HEK293 (cell line): ENCODE measurements around the gene PARD3.

Source experiments
- CTCF ChIA-PET: fragments of 350-600 bp; formaldehyde crosslinking; extraction: SDS; loops from one replicate; lab custom pipeline; 2021; ENCODE audit warnings: antibody characterized with exemption; lab: Yijun Ruan, JAX
- POLR2A ChIA-PET: fragments of 300-600 bp; formaldehyde crosslinking; extraction: SDS; loops from one replicate; lab custom pipeline; 2020; ENCODE audit warnings: antibody characterized with exemption, inconsistent platforms; lab: Yijun Ruan, JAX
- H3K27ac ChIP-seq: fragments of 200-500 bp; sonication (Bioruptor generic); 2 replicates; pipeline ENCODE4 v1.5.1; 2014; ENCODE audit warnings: low read depth, low read length, control low read depth, inconsistent platforms; ENCODE audit errors: extremely low read depth
- H3K36me3 ChIP-seq, 2 experiments: fragments of 200-500 bp in 1 of 2; sonication (Bioruptor generic) in 1 of 2; 1 replicate in 1 of 2; 2 replicates in 1 of 2; pipeline ENCODE4 v1.5.1; 2014 to 2017; ENCODE audit warnings: inconsistent platforms in 2 of 2, low read length in 2 of 2; ENCODE audit not compliant: control insufficient read depth in 2 of 2, insufficient read depth in 1 of 2
- H3K4me1 ChIP-seq: fragments of 200-500 bp; sonication (Bioruptor generic); 2 replicates; pipeline ENCODE4 v1.5.1; 2014; ENCODE audit warnings: mild to moderate bottlenecking, low read length, inconsistent platforms; ENCODE audit not compliant: control insufficient read depth, insufficient read depth
- H3K4me3 ChIP-seq: 2 replicates; pipeline ENCODE4 v1.5.1; 2011; ENCODE audit warnings: low read depth, mild to moderate bottlenecking, control low read depth, low read length, moderate library complexity
- H3K9me3 ChIP-seq: fragments of 200-500 bp; sonication (Bioruptor generic); 2 replicates; pipeline ENCODE4 v1.5.1; 2014; ENCODE audit warnings: low read depth, low read length, inconsistent platforms; ENCODE audit not compliant: control insufficient read depth, insufficient read depth
- MYNN ChIP-seq: fragments of 450-650 bp; formaldehyde crosslinking; IDR thresholded peaks from 2 replicates; pipeline ENCODE4 v1.5.1; 2016; ENCODE audit warnings: missing biosample characterization, missing genetic modification characterization, borderline replicate concordance
- SCRT1 ChIP-seq: fragments of 450-650 bp; formaldehyde crosslinking; IDR thresholded peaks from 2 replicates; pipeline ENCODE4 v1.5.1; 2016; ENCODE audit warnings: missing biosample characterization, missing genetic modification characterization, borderline replicate concordance
- SCRT2 ChIP-seq: fragments of 450-650 bp; formaldehyde crosslinking; IDR thresholded peaks from 2 replicates; pipeline ENCODE4 v1.5.1; 2016; ENCODE audit warnings: missing biosample characterization, missing genetic modification characterization
- ZBTB20 ChIP-seq: fragments of 450-650 bp; formaldehyde crosslinking; IDR thresholded peaks from 2 replicates; pipeline ENCODE4 v1.5.1; 2016; ENCODE audit warnings: missing biosample characterization, missing genetic modification characterization
- ZNF132 ChIP-seq: fragments of 450-650 bp; formaldehyde crosslinking; IDR thresholded peaks from 2 replicates; pipeline ENCODE4 v1.5.1; 2017; ENCODE audit warnings: missing biosample characterization, missing genetic modification characterization, borderline replicate concordance
- ZNF174 ChIP-seq: fragments of 450-650 bp; formaldehyde crosslinking; IDR thresholded peaks from 2 replicates; pipeline ENCODE4 v1.5.0; 2017; ENCODE audit warnings: missing biosample characterization, mild to moderate bottlenecking, missing genetic modification characterization
- ZNF202 ChIP-seq: fragments of 450-650 bp; formaldehyde crosslinking; IDR thresholded peaks from 2 replicates; pipeline ENCODE4 v1.5.1; 2016; ENCODE audit warnings: missing biosample characterization, missing genetic modification characterization, borderline replicate concordance
- ZNF248 ChIP-seq: fragments of 450-650 bp; formaldehyde crosslinking; IDR thresholded peaks from 2 replicates; pipeline ENCODE4 v1.5.1; 2017; ENCODE audit warnings: missing biosample characterization, missing genetic modification characterization
- ZNF311 ChIP-seq: fragments of 450-650 bp; formaldehyde crosslinking; IDR thresholded peaks from 2 replicates; pipeline ENCODE4 v1.5.1; 2017; ENCODE audit warnings: missing biosample characterization, missing genetic modification characterization, borderline replicate concordance
- ZNF354C ChIP-seq: fragments of 450-650 bp; formaldehyde crosslinking; IDR thresholded peaks from 2 replicates; pipeline ENCODE4 v1.5.1; 2016; ENCODE audit warnings: missing biosample characterization, missing genetic modification characterization, low read depth, borderline replicate concordance
- ZNF391 ChIP-seq: fragments of 450-650 bp; formaldehyde crosslinking; IDR thresholded peaks from 2 replicates; pipeline ENCODE4 v1.5.1; 2016; ENCODE audit warnings: low read depth, missing biosample characterization, missing genetic modification characterization, borderline replicate concordance
- ZNF426 ChIP-seq: fragments of 450-650 bp; formaldehyde crosslinking; IDR thresholded peaks from 2 replicates; pipeline ENCODE4 v1.5.1; 2017; ENCODE audit warnings: missing biosample characterization, missing genetic modification characterization, mild to moderate bottlenecking, inconsistent platforms, moderate library complexity
- ZNF621 ChIP-seq: fragments of 450-650 bp; formaldehyde crosslinking; IDR thresholded peaks from 2 replicates; pipeline ENCODE4 v1.5.1; 2017; ENCODE audit warnings: missing biosample characterization, missing genetic modification characterization
- ZNF626 ChIP-seq: fragments of 450-650 bp; sonication (Bioruptor Pico); formaldehyde crosslinking; IDR thresholded peaks from 2 replicates; pipeline ENCODE4 v1.5.1; 2018; ENCODE audit warnings: missing biosample characterization, missing genetic modification characterization, inconsistent platforms
- ZNF677 ChIP-seq: fragments of 450-650 bp; IDR thresholded peaks from 2 replicates; pipeline ENCODE4 v1.5.0; 2018; ENCODE audit warnings: missing biosample characterization, mild to moderate bottlenecking, missing genetic modification characterization, moderate library complexity
- ZNF707 ChIP-seq: fragments of 450-650 bp; formaldehyde crosslinking; IDR thresholded peaks from 2 replicates; pipeline ENCODE4 v1.5.1; 2016; ENCODE audit warnings: missing biosample characterization, missing genetic modification characterization
- ZNF792 ChIP-seq: fragments of 450-650 bp; formaldehyde crosslinking; IDR thresholded peaks from 2 replicates; pipeline ENCODE4 v1.5.1; 2016; ENCODE audit warnings: missing biosample characterization, missing genetic modification characterization
- TF ChIP-seq, protein P1 (sequence below): fragments of 450-650 bp; IDR thresholded peaks from 2 replicates; pipeline ENCODE4 v1.5.1; 2018; ENCODE audit warnings: missing biosample characterization, mild to moderate bottlenecking, missing genetic modification characterization
- TF ChIP-seq, protein P2 (sequence below): fragments of 450-650 bp; formaldehyde crosslinking; IDR thresholded peaks from 2 replicates; pipeline ENCODE4 v1.5.1; 2017; ENCODE audit warnings: missing biosample characterization, missing genetic modification characterization
- TF ChIP-seq, protein P3 (sequence below): fragments of 450-650 bp; formaldehyde crosslinking; IDR thresholded peaks from 2 replicates; pipeline ENCODE4 v1.5.1; 2016; ENCODE audit warnings: missing biosample characterization, missing genetic modification characterization

Gene PARD3

DNA sequence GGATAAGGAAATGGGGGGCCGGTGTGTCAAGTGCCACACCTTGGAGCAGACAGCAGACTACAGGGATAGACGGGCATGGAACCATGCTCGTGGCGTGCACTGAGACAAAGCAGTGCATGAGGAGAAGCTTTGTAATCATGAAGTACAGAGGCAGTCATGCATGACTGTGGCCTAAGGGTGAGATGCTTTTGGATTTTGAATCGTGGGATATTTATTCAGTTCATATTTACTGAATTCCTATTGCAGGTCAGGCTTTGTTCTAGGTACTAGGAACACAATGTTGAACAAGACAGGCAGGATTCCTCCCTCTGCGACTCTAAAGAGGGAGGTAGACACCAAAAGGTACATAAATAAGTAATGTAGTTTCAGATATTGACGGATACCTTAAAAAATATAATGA is 597.6 kb downstream of the PARD3 start:
- Histone ChIP-seq H3K4me1 (peaks cover 10% of the 10 kb centered on the region), H3K36me3 (no peaks in the 10 kb centered on the region), H3K4me3 (no peak overlapping the region), H3K27ac (no peak overlapping the region), H3K9me3 (no peaks in the 10 kb centered on the region)
- TF ChIP-seq SCRT2 (tag by site-specific recombination) (peak; percentile 64), ZNF792 (no peak), SCRT1 (tag by site-specific recombination) (0 out of 2 replicates have a peak, but pooled peaks have one; percentile 38)
- CTCF ChIA-PET = no interaction called here
- POLR2A ChIA-PET = interaction anchor here (0.5 kb wide), 1 partner anchor 883 kb away, joined by 4 read pairs; the partner anchor contains the start of gene NRP1

DNA sequence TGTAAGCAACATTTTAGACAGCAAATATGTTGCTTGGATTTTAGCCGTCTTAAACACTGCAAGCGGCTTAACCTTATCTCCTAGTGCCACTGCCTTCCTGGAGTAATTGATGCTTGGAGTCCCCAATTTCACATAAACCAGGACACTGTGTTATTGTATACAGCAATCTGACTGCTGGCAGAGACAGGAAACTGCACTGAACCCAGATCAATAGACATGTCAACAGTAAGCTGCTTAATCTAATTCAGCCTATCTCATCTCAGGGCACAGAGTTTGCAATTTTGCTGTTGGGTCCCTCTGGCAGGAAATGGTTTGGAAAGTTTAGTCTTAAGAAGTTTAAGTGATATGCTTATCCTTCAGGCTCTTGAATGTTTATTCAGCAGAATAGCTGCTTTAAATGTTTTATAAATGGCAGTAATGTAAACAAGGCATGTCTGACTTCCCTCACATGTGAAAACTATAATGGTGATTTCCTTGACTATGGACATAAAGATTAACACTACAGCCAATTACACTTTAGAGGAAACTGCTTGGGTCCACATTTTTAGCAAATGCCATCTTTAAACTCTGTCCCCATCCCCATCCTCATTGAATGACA is 598.6 kb downstream of the PARD3 start:
- no peak for TF ChIP-seq ZNF707 (tag by site-specific recombination)
- ChIA-PET POLR2A (no interaction called here), CTCF (no interaction called here)
- no peak overlapping the region for H3K27ac ChIP-seq
- H3K4me1 ChIP-seq = peaks cover 10% of the 10 kb centered on the region
- H3K36me3 ChIP-seq = no peaks in the 10 kb centered on the region
- H3K4me3 ChIP-seq = no peak overlapping the region
- no peaks in the 10 kb centered on the region for H3K9me3 ChIP-seq

DNA sequence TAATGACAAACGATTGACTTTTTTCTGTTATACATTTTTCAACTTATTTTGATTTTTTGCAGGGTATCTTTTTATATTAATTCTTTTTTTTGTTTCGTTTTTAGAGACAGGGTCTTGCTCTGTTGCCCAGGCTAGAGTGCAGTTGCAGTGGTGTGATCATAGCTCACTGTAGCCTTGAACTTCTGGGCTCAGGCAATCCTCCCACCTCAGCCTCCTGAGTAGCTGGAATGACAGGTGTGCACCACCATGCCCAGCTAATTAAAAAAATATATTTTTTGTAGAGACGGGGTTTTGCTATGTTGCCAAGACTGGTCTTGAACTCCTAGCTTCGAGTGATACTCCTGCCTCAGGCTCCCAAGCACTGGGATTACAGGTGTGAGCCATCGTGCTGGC is 601.3 kb downstream of the PARD3 start:
- POLR2A ChIA-PET = no interaction called here
- CTCF ChIA-PET = interaction anchor here (0.6 kb wide), 1 partner anchor 1206 kb away, joined by 4 read pairs; no protein-coding TSS in a partner anchor
- H3K4me1 ChIP-seq = no peaks in the 10 kb centered on the region
- no peaks in the 10 kb centered on the region for H3K36me3 ChIP-seq
- H3K4me3 ChIP-seq = no peak overlapping the region
- no peaks in the 10 kb centered on the region for H3K9me3 ChIP-seq
- TF ChIP-seq, protein P1, sequence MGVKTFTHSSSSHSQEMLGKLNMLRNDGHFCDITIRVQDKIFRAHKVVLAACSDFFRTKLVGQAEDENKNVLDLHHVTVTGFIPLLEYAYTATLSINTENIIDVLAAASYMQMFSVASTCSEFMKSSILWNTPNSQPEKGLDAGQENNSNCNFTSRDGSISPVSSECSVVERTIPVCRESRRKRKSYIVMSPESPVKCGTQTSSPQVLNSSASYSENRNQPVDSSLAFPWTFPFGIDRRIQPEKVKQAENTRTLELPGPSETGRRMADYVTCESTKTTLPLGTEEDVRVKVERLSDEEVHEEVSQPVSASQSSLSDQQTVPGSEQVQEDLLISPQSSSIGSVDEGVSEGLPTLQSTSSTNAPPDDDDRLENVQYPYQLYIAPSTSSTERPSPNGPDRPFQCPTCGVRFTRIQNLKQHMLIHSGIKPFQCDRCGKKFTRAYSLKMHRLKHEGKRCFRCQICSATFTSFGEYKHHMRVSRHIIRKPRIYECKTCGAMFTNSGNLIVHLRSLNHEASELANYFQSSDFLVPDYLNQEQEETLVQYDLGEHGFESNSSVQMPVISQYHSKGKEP (tag by site-specific recombination) = no peak
- TF ChIP-seq ZNF677 (tag by site-specific recombination) (no peak), ZNF311 (tag by site-specific recombination) (no peak), ZNF248 (tag by site-specific recombination) (no peak), ZNF202 (tag by site-specific recombination) (no peak), ZNF174 (tag by site-specific recombination) (no peak), ZNF391 (tag by site-specific recombination) (no peak), ZNF626 (no peak), ZNF132 (tag by site-specific recombination) (no peak), MYNN (tag by site-specific recombination) (no peak), ZNF621 (tag by site-specific recombination) (no peak), ZNF354C (tag by site-specific recombination) (no peak), ZNF426 (tag by site-specific recombination) (no peak), ZBTB20 (tag by site-specific recombination) (no peak)
- TF ChIP-seq, protein P2, sequence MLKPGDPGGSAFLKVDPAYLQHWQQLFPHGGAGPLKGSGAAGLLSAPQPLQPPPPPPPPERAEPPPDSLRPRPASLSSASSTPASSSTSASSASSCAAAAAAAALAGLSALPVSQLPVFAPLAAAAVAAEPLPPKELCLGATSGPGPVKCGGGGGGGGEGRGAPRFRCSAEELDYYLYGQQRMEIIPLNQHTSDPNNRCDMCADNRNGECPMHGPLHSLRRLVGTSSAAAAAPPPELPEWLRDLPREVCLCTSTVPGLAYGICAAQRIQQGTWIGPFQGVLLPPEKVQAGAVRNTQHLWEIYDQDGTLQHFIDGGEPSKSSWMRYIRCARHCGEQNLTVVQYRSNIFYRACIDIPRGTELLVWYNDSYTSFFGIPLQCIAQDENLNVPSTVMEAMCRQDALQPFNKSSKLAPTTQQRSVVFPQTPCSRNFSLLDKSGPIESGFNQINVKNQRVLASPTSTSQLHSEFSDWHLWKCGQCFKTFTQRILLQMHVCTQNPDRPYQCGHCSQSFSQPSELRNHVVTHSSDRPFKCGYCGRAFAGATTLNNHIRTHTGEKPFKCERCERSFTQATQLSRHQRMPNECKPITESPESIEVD (tag by site-specific recombination) = no peak
- TF ChIP-seq, protein P3, sequence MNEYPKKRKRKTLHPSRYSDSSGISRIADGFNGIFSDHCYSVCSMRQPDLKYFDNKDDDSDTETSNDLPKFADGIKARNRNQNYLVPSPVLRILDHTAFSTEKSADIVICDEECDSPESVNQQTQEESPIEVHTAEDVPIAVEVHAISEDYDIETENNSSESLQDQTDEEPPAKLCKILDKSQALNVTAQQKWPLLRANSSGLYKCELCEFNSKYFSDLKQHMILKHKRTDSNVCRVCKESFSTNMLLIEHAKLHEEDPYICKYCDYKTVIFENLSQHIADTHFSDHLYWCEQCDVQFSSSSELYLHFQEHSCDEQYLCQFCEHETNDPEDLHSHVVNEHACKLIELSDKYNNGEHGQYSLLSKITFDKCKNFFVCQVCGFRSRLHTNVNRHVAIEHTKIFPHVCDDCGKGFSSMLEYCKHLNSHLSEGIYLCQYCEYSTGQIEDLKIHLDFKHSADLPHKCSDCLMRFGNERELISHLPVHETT (tag by site-specific recombination) = no peak
- no peak overlapping the region for H3K27ac ChIP-seq
